Hepatocyte (in vitro differentiated cells): Measurements from ENCODE around the gene MSI2.

Source experiments
- EZH2 ChIP-seq: fragments of 200-600 bp; sonication (generic); IDR thresholded peaks from 2 replicates; pipeline ENCODE4 v1.6.1; 2016; ENCODE audit warnings: antibody characterized with exemption, mild to moderate bottlenecking, borderline replicate concordance
- EZH2phosphoT487 ChIP-seq: fragments of 200-600 bp; sonication (generic); IDR thresholded peaks from one replicate; pipeline ENCODE4 v1.6.1; 2018; ENCODE audit warnings: antibody characterized with exemption, mild to moderate bottlenecking, low read depth, moderate library complexity; ENCODE audit not compliant: unreplicated experiment, severe bottlenecking
- TF ChIP-seq, protein P1 (sequence below): fragments of 200-600 bp; sonication (generic); IDR thresholded peaks from 2 replicates; pipeline ENCODE4 v1.5.1; 2016; ENCODE audit warnings: antibody characterized with exemption, mild to moderate bottlenecking; ENCODE audit not compliant: poor library complexity

DNA sequence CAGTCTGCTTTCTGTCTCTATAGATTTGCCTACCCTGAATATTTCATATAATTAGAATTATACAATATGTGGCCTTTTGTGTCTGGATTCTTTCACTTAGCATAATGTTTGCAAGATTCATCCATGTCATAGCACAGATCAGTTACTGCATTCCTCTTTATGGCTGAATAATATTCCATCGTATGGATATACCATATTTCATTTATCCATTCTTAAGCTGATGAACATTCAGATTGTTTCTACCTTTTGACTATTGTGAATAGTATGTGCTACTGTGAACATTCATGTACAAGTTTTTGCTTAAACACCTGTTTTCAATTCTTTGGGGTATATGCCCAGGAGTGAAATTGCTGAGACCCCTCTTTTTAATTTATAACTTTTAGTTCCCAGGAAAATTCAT is 49.4 kb upstream of the MSI2 start:
- TF ChIP-seq, protein P1, sequence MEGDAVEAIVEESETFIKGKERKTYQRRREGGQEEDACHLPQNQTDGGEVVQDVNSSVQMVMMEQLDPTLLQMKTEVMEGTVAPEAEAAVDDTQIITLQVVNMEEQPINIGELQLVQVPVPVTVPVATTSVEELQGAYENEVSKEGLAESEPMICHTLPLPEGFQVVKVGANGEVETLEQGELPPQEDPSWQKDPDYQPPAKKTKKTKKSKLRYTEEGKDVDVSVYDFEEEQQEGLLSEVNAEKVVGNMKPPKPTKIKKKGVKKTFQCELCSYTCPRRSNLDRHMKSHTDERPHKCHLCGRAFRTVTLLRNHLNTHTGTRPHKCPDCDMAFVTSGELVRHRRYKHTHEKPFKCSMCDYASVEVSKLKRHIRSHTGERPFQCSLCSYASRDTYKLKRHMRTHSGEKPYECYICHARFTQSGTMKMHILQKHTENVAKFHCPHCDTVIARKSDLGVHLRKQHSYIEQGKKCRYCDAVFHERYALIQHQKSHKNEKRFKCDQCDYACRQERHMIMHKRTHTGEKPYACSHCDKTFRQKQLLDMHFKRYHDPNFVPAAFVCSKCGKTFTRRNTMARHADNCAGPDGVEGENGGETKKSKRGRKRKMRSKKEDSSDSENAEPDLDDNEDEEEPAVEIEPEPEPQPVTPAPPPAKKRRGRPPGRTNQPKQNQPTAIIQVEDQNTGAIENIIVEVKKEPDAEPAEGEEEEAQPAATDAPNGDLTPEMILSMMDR = no peak
- TF ChIP-seq EZH2phosphoT487 (no peak), EZH2 (no peak)
